ENCODE data around the gene SNN.

Gene SNN

DNA sequence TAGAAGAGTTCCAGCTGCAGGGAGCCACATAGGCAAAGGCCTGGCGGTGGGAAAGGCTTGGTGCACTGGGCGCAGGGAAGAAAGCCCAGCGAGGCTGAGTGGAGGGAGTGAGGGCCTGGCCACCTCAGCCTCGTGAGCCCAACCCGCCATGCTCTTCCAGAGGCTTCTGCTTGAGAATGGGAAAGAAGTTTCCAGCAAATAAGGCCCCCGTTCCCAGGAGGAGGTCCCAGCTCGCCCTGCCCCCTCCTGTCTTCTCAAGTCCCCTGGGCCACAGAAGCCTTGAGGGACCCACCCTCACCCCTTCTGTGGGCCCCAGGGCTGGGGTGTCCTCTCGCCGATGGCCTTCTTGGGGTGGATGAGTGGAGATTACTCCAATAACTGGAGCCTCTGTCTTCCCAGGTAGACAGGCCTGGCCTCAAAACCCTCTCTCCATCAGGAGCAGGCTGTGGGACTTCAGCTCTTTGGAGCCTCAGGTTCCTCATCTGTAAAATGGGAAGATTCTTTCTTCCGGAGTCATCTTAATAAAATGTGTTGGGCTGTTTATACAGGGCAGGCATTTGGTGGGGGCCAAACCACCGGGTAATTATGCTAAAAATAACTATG lies 933 bp upstream of the SNN start:
- no peak for DNase-seq (ENCODE audit: low spot score)

DNA sequence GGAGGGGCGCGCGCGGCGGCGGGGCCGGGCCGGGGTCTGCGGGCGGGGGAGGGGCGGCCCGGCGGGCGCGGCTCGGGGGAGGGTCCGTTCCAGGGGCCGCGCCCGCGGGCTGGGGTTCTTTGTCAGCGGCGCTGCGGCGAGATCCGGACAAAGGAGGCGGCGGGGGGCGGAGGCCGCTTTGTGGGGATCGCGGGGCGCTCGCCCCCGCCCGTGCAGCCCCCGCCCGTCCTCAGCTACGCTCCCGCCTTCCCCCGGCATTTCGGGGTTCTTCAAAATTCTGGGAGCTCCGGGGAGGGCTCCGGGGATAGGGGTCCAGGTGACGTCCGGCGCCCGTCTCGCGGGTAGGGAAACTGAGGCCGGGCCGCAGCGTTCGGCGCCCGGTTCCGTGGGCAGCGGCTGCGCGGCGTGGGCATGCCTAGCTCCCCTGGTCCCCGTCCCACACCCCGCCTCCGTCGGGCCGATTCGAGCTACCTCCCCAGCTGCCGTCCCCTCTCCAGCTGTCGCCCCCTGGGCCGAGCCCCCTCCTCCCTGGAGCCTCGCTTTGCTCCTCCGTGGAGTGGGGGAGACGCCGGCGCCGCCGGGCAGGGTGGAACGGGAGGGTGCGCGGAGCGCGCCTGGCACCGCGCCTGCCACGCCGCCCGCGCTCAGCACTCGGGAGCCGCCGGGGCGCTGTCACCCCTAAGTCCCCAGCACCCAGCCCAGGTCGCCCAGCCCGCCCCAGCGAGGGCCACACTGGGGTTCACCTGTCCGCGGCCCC lies 546 bp downstream of the SNN start:
- DNase-seq (ENCODE audit: low spot score) = no peak

DNA sequence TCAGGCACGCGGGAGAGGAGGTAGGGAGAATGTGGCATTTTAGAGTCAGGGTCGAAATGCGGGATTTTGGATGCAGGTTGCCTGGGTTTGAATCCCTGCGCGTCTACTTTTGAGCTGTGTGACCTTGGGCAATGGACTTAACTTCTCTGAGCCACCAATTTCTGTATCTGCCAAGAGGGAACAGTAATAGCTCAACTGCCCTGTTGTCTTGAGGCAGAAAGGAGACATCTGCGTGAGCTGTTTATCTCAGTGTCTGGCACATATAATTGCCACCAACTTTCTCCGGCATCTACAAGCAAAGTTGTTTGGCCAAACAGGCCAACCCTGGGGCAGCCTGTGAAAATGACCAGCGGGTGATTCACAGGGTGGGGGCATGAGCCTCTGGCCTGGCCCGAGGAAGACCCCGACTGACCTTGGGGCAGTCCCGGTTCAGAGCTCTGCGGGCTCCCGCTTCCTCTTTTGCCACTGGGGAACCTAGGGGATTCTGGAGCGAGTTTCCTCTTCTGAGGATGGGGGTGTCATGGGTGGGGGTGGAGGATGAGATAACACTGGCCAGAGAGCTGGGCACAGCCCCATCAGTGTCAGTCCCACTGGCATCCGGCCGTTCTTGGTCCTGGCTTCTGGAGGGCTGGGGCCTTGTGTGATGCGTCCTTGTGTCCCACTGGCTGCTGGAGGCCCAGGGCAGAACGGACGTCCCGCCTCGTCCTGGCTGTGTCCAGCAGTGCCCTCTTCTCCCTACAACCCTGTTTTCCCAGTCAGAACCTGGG lies 1.3 kb downstream of the SNN start:
- no peak for DNase-seq (ENCODE audit: low spot score)

DNA sequence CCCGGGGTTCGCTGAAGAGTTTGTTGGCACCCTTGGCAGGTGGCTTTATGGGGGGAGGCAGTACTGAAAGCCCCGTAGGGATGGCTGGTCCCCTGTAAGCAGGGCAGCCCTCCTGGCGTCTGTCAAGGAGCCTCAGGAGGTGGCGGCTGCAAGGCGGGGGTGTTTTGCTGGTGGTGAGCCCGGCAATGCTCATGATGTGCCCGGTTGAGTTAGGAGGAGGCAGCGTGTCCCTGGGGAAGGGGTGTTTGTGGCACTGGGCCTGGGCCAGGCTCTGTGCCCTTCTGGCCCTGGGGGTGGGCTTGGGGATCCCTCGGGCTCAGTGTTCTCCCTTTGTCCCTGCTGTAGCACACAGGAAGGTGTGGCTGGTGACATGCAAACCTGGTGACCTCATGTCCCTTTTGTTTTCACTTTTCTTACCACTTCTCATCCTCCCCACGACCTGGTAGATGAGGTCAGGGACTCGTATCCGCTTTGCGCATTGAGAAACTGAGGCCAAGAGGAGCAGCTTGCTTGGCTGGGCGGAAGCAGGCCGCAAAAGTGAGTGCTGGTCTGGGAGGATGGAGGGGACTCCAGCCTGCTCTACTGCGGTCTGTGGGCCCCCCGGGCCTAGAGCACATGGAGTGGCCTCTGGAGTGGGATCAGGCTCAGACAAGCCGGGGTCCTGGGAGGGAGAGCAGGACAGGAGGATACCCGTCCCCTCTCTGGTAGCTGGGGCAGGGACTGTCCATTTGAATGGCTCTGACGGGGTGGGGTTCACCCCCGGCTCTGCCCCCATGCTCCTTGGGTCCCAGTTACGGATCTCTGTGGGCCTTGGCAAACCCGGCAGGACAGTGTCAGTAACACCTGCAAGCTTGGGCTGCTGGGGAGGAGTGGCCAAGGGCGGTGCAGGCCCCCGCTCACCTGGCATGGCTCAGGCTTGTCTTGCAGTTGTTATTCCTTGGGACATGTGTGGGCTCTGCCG lies 2.2 kb downstream of the SNN start:
- no peak for DNase-seq (ENCODE audit: low spot score)

DNA sequence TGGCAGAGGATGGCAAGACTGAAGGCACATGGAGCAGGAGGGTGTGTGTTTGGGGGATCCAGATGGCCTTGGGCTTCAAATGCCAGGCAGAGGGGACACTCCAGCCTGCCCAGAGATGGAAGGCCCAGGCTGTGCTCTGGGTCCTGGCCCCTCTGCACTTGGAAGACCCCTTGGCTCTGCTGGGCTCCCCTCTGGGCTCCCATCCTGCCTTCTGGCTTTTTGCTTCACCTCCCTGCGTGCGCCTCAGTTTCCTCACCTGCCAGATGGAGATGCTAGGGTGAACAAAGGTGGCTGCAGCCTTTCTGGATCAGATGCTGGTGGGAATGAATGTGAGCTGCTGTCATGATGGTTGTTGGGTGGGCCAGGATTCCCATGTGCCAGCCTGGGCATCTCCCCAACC lies 3.0 kb downstream of the SNN start:
- no peak for DNase-seq (ENCODE audit: low spot score)

DNA sequence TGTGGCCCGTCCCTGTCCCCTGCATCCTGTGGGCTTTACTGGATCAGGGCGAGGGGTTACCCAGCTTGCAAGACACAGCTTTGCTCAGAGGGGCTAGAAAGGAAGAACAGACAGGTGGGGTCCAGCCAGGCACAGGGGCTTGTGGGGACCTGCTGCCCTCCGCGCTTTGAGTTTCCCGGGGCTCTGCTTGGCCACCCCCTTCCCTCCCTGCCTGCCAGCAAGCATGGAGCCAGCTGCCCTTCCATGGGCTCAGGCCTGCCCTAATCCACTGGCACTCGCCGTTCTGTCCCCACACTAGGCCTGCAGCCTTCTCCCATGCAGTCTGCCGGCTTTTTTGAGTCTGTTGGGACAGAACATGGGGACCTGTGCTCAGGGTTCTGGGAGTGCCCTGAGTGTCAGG lies 3.4 kb downstream of the SNN start:
- DNase-seq (ENCODE audit: low spot score) = no peak

DNA sequence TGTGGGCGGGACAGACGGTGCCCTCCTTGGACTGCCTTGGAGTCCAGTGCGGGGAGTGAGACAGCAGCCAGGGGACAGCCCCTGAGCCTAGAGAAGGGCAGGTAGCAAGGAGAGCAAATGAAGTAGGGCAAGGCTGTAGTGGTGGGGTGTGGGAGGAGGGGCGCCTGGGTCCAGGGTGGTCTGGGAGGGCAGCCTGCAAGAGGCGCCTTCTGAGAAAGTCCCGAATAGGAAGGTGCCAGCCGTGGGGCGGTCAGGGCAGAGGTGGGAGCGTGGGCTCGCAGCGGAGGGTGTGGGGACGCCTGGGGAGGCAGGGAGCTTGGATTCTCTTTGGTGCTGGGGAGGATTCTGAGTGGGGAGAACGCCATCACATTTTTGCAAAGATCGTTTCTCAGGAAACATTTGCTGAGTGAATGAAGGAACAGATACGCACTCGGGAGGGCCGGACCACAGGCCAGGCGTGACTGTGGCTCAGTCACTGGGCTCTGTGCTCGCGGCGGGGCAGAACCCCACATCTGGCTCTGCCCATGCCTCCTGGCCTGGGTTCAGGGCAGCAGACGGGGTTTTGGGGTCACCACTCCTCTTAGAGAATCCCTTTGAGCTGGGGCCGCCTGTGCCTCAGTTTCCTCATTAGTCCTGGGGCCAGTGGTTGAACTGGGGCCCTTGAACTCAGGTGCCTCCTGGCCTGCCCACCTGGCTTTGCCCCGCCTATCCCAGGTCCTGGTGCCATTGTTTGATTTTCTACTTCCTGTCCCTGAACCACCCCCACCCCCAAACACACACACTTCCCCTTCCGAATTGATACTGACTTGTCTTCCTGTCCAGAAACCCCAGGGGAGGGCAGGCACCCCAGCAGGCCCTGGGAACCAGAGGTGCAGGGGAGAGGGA lies 4.2 kb downstream of the SNN start:
- no peak for DNase-seq (ENCODE audit: low spot score)

DNA sequence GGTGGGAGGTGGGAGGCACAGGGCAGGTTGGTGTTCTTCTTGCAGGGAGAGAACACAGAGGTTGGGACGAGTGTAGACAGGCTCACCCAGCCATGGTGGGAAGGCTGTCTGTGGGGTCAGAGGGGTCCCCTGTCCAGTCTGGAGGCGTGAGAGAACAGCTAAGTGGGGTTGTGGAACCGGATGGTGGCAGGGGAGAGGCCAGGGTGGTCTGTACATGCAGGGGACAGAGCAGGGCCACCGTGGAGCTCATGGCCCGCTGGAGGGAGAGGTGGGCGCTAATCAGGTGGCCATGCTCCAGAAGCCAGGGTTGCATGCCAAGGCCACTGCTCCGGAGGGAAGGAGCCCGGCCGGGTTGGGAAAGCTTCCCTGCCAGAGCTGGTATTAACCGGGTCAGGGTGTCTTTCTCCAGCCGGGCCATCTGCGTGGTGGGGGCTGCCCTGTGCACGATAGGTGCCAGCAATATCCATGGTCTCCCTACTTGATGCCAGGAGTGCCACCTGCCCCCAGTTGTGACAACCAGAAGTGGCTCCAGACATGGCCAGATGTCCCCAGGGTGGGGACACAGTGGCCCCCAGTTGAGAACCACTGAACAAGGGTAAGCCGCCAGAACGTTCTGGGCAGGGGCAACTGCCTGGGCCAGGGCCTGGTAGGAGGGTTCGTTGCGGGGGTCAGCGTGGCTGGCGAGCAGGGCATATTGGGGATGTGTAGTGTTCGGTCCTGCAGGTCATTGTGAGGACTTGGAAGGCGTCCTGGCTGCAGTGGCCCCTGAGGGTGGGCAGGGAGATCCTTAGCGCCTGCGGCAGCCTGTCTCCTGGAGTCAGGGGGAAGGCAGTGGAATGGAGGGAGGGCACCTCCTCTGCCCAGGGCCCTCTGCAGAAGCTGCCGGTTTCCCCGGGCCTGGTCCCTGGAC lies 5.1 kb downstream of the SNN start:
- DNase-seq (ENCODE audit: low spot score) = no peak

DNA sequence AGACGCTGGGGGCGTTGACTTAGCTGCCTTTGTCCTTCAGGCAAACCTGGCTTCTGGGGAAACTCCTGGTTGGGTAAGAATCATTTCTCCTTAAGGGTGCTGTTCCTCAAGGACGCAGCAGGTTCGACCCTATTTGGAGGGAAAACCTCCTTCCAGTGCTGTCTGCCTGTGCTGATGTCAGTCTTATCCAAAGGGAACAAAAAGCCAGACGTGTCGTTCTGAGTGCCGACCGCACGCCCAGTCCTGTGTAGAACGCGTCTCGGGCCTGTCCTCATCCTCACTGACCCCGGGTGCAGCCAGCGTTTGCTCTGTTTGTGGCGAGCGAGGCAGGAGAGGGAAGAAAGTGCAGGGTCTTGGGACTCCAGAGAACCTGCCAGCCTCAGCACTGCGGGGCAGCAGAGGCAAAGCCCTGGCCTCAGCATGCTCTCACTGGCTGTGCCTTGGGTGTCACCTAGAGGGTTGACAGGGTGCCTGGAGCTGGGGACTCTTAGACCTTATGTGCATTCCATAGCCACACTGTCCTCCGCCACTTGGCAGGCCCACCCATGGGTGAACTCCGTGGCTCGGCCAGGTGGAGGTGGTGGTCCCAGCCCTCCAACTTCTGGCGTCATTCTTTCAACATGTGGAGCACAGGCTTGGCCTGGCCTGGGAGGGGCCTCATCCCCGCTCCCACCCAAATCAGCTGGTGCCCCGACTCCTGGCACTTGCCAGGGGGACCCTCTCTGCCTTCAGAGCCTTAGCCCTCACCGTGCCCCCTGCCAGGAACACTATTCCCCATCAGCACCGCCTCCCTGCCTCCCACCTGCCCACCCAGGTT lies 6.0 kb downstream of the SNN start:
- no peak for DNase-seq (ENCODE audit: low spot score)

DNA sequence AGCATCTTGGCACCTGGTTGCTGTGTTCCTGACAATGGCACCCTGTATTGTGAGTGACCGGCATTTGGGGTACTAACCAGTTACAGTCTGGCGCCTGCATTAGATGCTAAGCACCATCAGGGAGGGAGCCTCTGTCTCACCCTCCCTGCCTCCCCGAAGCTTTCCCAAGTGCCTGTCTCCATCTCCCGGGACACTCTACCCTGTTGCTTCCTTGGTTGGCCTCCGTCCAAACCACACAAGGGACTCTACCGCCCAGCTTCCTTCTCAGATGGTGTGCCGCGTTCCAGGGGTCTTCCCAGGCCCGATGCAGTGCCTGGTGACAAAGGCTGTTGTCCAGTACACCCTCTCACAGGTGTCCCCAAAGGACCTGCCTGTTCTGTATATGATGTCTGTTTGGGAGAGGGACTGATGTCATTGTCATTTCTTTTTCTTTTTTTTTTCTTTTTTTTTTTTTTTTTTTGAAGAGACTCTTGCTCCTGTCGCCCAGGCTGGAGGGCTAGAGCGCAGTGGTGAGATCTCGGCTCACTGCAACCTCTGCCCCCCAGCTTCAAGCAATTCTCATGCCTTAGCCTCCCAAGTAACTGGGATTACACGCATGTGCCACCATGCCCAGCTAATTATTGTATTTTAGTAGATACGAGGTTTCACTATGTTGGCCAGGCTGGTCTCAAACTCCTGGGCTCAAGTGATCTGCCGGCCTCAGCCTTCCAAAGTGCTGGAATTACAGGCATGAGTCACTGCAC lies 6.7 kb downstream of the SNN start:
- no peak for DNase-seq (ENCODE audit: low spot score)

DNA sequence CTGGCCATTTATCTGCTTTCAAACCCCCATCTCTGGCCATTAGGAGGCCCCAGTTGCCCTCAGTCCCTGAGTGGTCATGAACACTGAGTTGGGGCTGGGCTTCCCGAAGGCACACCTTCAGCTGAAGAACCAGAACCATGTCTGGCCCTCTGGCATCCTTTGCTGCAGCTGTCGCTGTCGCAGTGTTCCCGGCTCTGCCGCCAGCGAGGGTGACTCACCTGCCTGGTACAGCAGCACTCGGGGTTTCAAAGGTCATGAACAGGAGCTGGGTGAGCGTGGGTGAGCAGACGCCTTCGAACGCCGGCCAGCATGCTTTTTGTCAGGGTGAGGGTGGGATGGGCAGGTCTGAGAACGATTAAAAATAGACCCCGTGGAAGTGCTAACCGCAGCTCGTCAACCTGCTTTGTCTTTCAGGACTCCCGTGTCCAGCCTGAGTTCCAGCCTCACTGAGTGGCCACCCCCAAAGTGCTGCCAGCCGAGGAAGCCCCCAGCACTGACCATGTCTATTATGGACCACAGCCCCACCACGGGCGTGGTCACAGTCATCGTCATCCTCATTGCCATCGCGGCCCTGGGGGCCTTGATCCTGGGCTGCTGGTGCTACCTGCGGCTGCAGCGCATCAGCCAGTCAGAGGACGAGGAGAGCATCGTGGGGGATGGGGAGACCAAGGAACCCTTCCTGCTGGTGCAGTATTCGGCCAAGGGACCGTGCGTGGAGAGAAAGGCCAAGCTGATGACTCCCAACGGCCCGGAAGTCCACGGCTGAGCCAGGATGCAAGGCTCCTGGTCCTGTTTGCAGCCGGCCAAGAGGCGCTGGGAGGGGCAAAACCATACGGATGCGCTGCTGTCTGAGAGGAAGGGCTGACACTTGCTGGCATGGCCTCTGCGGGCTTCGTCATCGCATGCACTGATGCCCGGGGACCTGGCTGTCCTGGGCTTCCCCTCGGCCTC lies 7.6 kb downstream of the SNN start:
- peak; percentile 47 for DNase-seq (ENCODE audit: low spot score)

DNA sequence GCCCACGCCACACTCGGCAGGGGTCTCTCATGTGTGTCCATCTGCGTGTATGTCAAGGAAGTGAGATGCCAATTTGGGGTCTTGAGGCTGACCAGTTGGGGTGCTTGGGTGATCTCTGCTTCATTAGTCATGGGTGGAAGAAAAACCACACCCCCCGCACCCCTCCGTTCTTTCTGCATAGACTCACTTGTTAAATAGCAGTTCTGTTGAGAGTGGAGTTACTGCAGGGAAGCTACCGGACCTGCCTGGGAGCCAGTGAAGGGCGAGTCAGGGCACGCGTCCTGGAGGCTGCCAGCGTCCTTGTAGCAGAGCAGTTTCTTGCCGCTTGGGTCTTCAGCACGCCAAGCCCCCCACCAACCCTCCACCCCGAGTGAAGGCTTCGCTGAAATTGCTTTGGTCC lies 8.5 kb downstream of the SNN start:
- DNase-seq (ENCODE audit: low spot score) = no peak

DNA sequence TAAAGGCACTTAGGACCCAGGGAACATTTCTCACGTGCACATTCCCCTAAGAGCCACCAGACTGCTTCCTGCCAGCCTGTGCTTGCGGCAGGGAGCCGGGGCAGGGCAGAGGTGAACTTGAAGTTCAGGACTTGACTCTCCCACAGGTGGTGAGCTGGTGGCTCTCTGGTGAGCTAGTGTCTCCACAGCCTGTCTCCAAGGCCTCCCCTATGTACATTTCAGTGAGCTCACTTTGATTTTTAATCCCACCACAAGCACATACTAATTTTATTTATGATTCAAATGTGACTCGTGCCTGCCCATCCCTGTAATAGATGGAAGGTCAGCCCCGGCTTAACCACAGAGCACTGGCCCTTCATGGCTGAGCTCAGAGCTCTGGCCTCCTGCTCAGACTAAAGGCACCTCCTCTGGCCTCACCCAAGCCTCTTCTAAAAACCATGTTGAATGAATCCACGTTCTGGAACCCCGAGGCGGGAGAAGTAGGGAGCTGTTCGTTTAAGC lies 9.2 kb downstream of the SNN start:
- no peak for DNase-seq (ENCODE audit: low spot score)

DNA sequence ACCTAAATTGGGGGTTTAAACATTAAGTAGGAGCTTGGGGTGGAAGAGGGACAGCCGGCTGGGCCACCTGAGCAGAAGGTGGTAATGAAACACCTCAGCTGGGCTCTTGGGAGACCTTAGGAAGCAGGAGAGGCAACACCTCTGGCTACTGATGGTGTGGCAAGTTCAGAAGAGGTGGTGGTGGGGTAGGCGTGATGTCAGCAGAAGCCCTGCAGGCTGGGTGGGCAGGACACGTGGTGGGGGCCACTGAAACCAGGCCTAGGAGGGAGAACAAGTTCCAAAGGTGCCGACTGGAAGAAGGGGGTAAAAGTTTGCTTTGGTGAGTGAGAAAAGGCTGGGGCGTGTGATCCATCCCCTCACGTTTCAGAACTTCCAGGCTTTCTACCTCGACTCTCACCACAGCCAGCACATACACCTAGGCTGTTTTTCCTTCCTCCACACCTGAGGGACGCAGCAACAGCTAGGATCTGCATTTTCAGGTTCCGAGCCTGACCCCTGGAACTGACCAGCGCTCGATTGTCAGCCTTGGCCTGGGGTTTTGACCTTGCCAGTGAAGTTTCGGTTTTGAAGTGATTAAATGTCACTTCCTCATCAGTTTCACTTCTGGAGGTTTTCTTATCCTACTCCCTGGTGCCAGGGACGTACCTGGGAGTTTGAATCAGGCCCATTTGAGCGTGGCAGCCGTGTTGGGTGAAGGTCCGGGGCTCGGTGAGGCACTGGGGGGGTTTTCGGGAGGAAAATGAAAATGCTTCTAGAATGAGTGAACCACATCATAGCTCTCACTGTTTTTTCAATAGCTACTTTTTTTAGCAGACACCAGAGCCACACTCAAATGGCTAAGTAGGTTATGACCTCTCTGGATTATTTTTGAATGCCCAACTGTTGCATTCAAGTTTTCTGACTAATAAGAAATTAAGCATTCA lies 10.0 kb downstream of the SNN start:
- no peak for DNase-seq (ENCODE audit: low spot score)

DNA sequence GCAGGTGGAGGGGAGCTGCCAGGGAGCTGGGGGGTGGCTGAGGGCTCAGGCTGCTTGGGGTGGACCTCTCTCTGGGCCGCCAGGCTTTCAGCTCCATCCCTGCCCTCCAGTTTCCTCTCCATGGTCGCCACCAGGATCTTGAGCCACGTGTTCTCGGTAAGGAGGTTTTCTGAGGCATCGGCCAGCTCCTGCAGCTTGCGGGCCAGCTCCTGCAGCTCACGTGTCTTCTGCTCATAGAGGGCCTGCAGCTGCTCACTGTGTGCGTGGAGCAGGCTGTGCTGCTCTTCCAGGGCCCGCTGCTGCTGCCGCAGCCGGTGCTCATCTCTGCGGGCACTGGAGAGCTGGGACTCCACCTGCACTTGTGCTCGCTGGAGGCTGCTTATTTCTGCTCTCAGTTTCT lies 11.0 kb downstream of the SNN start:
- DNase-seq (ENCODE audit: low spot score) = no peak
